Tibial artery (tissue), 4 donors: ENCODE results near the gene LMOD1.

Experiments
- DNase-seq, 2 donors: peaks; one replicate each; pipeline ENCODE4 v3.0.0-alpha.2; 2019
- H3K27ac ChIP-seq, 2 donors: fragments of 200-600 bp; sonication (generic) in 1 of 2; 1 replicate in 1 of 2; 2 replicates in 1 of 2; pipeline ENCODE4 v1.5.1; 2018 to 2019; ENCODE audit warnings: mild to moderate bottlenecking in 1 of 2
- H3K27me3 ChIP-seq, 2 donors: fragments of 200-600 bp; sonication (generic) in 1 of 2; one replicate each; pipeline versions ENCODE4 v1.5.1 to v1.6.0; 2016 to 2019
- H3K36me3 ChIP-seq, 3 donors: fragments of 200-600 bp; sonication (generic) in 2 of 3; one replicate each; pipeline ENCODE4 v1.5.1; 2016 to 2019; ENCODE audit warnings: mild to moderate bottlenecking in 2 of 3
- H3K4me1 ChIP-seq, 4 donors: fragments of 200-600 bp; sonication (generic) in 2 of 4; 1 replicate in 3 of 4; 2 replicates in 1 of 4; pipeline ENCODE4 v1.5.1; 2016 to 2019
- H3K4me3 ChIP-seq, 2 donors: fragments of 200-600 bp; sonication (generic) in 1 of 2; 1 replicate in 1 of 2; 2 replicates in 1 of 2; pipeline ENCODE4 v1.5.1; 2018 to 2019; ENCODE audit warnings: mild to moderate bottlenecking in 2 of 2
- H3K9me3 ChIP-seq, 3 donors: fragments of 200-600 bp; sonication (generic) in 1 of 3; one replicate each; pipeline ENCODE4 v1.5.1; 2016 to 2019
- intact Hi-C: fragments of 100-400 bp; cut with DNase I; formaldehyde crosslinking; loops from one replicate; pipeline ENCODE4 v1.15.0; 2023; ENCODE audit warnings: low total_unique reads
- TF ChIP-seq, protein P1 (sequence below), 2 experiments: fragments of 200-600 bp in 1 of 2; fragments of 450-650 bp in 1 of 2; IDR thresholded peaks; one replicate each; pipeline ENCODE4 v1.5.1; 2017 to 2019; ENCODE audit warnings: antibody characterized with exemption in 2 of 2, mild to moderate bottlenecking in 1 of 2, moderate library complexity in 1 of 2

Gene LMOD1

DNA sequence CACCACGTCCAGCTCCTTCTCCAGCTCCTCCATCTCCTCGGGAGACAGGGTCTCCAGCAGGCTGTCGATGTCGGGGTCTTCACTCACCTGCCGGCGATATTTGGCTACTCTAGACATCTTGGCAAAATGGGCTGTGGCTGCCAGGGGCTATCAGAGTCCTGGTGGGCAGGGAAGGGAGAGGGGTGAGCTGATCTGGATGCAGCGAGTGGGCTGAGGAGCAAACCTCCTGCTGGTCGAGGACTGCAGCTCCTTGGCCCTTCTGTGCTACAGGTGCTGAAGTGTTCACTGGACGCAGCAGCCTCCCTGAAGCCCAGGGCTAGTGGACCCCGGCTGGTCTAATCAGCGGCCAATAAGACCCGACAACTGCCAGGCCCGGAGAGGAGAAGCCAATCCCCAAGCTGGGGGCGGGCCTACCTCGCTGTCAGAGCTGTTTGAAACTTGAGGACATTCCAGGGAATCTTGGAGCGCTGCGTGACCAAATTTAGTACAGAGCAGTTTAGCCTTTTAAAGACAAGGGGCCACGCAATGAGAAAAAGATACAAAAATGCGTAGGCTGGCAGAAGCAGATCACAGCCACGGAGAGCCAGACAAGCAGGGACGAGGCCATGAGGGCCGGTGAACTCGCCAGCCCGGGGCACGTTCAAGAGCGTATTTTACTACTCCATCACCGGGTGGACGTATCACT, at the start of gene LMOD1:
Gene LMOD1 (minus strand): TSS at position 325 of the 685 bp plus-strand sequence. CDS start 208 bp downstream, at position 117.
- no peaks in the 10 kb centered on the region for H3K27me3 ChIP-seq
- peak within 1 kb of the TSS; percentile 95 to 97 for H3K27ac ChIP-seq
- H3K4me3 ChIP-seq = peak within 1 kb of the TSS; percentile 83 to 92
- H3K4me1 ChIP-seq = peaks cover 0 to 40% (median 21%) of the 10 kb centered on the region in 4 donors
- TF ChIP-seq, protein P1, sequence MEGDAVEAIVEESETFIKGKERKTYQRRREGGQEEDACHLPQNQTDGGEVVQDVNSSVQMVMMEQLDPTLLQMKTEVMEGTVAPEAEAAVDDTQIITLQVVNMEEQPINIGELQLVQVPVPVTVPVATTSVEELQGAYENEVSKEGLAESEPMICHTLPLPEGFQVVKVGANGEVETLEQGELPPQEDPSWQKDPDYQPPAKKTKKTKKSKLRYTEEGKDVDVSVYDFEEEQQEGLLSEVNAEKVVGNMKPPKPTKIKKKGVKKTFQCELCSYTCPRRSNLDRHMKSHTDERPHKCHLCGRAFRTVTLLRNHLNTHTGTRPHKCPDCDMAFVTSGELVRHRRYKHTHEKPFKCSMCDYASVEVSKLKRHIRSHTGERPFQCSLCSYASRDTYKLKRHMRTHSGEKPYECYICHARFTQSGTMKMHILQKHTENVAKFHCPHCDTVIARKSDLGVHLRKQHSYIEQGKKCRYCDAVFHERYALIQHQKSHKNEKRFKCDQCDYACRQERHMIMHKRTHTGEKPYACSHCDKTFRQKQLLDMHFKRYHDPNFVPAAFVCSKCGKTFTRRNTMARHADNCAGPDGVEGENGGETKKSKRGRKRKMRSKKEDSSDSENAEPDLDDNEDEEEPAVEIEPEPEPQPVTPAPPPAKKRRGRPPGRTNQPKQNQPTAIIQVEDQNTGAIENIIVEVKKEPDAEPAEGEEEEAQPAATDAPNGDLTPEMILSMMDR (IDR thresholded peaks at IDR 0.05) = peak; percentile 22 to 33
- DNase-seq = peak; percentile 97 to 99
- intact Hi-C loops = no loop called here
- H3K9me3 ChIP-seq = no peaks in the 10 kb centered on the region
- H3K36me3 ChIP-seq = peaks cover 32 to 36% (median 35%) of the 10 kb centered on the region in 3 donors

DNA sequence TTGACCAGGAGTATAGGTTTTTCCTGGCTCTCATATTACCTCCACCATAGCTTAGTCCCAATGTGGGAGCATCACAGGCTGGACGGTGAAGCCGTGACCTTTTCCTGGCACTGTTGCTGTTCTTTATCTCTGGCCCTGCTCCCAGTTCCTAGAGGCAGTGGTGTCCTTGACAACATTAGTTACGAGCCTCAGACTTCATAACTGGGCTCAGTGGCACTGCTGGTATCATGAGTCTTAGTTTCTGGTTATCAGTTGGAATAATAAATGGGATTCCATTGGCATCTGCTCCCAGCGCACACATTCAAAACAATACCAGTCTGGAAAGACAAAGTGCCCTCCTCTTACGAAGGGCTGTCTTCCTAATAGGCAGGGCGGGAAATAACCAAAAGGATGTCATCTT, 44.1 kb upstream of the LMOD1 start:
- Histone ChIP-seq H3K27me3 (no peaks in the 10 kb centered on the region), H3K27ac (no peak overlapping the region), H3K9me3 (no peaks in the 10 kb centered on the region), H3K4me1 (peaks cover 0 to 5% (median 1%) of the 10 kb centered on the region in 4 donors), H3K4me3 (no peak overlapping the region), H3K36me3 (peaks cover 42 to 67% (median 59%) of the 10 kb centered on the region in 3 donors)
- peak in 1 of 2 donors; percentile 7 for DNase-seq
- TF ChIP-seq, protein P1 (IDR thresholded peaks at IDR 0.05) = no peak
- intact Hi-C loops = no loop called here

DNA sequence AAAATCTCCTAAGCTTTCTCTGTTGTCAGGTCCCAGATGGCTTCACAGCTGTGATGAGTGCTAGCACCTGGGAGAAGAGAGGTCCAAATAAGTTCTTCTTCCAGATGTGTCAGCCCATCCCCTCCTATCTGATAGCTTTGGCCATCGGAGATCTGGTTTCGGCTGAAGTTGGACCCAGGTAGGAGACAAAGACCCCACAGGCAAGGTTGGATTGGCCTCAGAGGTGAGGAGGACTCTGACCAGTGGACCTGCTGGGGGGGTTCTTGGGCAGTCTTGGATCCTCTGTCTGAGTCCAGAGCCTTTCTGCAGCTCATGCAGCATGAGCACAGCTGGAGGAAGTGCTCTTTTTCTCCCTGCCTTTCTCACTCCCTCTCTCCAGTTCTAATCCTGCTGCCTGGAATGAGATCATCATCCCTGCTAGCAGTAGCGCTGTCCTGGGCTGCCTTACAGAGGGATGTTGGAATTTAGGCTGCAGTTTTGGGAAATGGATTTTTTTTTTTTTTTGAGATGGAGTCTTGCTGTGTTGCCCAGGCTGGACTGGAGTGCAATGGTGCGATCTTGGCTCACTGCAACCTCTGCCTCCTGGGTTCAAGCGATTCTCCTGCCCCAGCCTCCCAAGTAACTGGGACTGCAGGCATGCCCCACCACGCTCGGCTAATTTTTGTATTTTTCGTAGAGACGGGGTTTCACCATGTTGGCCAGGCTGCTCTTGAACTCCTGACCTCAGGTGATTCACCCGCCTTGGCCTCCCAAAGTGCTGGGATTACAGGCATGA, 43.2 kb upstream of the LMOD1 start:
- intact Hi-C loops = no loop called here

DNA sequence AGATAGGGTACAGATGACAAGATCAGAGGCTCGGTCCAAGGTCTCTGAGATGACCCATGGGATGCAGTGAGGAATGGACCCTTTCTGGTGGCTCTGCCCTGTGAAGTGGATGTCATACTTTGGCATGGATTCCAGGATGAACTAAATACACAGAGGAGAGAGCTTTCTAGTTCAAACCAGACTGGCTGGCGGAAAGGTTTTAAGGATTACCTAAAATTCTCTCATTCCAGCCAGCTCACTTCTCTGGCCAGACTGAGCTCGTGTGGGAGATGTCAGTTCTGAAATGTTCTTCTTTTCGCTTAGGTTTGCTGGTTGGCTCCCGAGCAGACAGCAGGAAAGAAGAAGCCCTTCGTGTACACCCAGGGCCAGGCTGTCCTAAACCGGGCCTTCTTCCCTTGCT, 42.3 kb upstream of the LMOD1 start:
- intact Hi-C loops = no loop called here
- Histone ChIP-seq H3K27me3 (no peaks in the 10 kb centered on the region), H3K27ac (no peak overlapping the region), H3K36me3 (peaks cover 41 to 51% (median 50%) of the 10 kb centered on the region in 3 donors), H3K9me3 (no peaks in the 10 kb centered on the region), H3K4me1 (peaks cover 0 to 18% (median 10%) of the 10 kb centered on the region in 4 donors), H3K4me3 (no peak overlapping the region)
- peak in 1 of 2 donors; percentile 19 for DNase-seq
- TF ChIP-seq, protein P1 (IDR thresholded peaks at IDR 0.05) = no peak

More for the DNA sequence above, 43.2 kb upstream of the LMOD1 start:
- peak in 1 of 2 donors; percentile 49 for DNase-seq
- Histone ChIP-seq H3K9me3 (no peaks in the 10 kb centered on the region), H3K36me3 (peaks cover 41 to 61% (median 58%) of the 10 kb centered on the region in 3 donors), H3K27me3 (no peaks in the 10 kb centered on the region), H3K27ac (no peak overlapping the region), H3K4me3 (no peak overlapping the region), H3K4me1 (peaks cover 0 to 8% (median 5%) of the 10 kb centered on the region in 4 donors)
- TF ChIP-seq, protein P1 (IDR thresholded peaks at IDR 0.05) = no peak

DNA sequence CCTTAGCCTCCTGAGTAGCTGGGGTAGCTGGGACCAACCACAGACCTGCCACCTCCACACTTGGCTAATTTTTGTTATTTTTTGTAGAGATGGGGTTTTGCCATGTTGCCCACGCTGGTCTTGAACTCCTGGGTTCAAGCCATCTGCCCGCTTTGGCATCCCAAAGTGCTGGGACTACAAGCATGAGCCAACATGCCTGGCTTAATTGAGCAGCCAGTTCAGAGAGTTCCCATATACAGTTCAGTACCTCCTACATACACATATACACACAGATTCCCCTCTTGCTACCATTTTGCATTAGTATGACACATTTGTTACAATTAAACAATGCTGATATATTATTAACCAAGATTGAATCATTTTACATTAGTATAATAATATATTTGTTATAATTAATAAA, 39.0 kb upstream of the LMOD1 start:
- TF ChIP-seq, protein P1 (IDR thresholded peaks at IDR 0.05) = no peak
- Histone ChIP-seq H3K27ac (no peak overlapping the region), H3K36me3 (peaks cover 18 to 20% (median 19%) of the 10 kb centered on the region in 3 donors), H3K27me3 (no peaks in the 10 kb centered on the region), H3K4me3 (no peak overlapping the region), H3K9me3 (no peaks in the 10 kb centered on the region), H3K4me1 (peaks cover 0 to 27% (median 13%) of the 10 kb centered on the region in 4 donors)
- no peak for DNase-seq
- intact Hi-C loops = no loop called here
